CD4-positive, alpha-beta T cell treated with Interferon gamma for 1 hour (primary cell): ENCODE measurements around the gene CMTM3.
"Not testable (repeated sequence)": the region's sequence is repeated elsewhere in the genome, so short reads cannot be mapped to it uniquely, and the experiment has no call there.

Experiments used
- DNase-seq: peaks from one replicate; pipeline ENCODE4 v3.0.0-alpha.2; 2020

The CMTM3 gene

DNA sequence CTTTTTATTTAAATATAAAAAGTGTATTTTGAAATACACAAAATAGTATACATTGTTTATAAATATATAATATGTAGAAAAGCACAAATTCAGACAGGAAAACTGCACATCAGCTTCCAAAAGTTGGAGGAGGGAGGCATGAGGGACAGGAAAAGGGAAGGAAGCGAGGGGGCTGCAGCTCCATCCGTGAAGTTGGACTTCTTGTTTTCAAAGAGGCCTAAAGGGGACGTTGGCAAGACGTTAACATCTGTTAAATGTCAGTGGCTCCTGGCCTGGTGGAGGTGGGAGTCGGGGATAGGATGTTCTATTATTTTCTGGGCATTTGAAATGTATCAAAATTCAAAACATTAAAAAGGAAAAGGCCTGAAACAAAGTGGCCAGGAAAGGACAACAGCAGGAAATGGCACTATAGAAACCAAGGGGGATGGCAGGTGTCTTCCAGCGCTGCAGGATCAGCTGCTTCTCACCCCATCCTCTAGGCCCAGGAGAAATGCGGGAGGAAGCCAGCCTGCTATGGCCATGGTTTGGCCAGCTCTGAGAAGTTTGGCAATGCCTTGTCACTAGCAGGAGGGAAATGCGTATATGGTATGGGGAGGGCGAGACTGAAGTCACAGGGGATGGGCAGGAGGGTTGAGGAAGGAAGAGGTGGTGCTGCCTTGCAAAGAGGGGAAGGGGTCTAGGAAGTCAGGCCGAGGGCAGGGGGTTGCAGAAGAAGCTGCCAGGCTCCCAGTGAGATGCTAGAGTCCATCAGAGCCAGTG lies 18.8 kb upstream of the CMTM3 start:
- no peak for DNase-seq

DNA sequence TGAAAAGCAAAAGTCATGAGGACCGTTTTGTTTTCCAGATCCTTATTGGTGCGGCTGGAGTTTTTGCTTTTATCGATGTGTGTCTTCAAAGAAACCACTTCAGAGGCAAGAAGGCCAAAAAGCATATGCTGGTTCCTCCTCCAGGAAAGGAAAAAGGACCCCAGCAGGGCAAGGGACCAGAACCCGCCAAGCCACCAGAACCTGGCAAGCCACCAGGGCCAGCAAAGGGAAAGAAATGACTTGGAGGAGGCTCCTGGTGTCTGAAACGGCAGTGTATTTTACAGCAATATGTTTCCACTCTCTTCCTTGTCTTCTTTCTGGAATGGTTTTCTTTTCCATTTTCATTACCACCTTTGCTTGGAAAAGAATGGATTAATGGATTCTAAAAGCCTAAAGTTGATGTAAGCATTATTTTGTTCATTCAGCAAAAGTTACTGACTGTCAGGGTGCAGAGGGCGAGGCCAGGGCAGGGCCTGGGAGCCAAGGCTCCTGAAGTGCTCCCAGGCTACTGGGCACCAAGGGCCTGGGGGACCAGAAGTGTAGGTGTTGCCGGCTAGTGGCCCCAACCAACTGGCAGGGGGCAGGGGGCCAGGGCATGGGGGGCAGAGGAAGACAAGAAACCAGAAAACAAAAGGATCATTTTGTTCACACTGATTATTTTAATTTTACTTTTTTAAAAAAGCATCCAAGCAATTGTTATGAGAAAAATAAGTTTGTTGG lies 16.5 kb upstream of the CMTM3 start:
- no peak for DNase-seq

DNA sequence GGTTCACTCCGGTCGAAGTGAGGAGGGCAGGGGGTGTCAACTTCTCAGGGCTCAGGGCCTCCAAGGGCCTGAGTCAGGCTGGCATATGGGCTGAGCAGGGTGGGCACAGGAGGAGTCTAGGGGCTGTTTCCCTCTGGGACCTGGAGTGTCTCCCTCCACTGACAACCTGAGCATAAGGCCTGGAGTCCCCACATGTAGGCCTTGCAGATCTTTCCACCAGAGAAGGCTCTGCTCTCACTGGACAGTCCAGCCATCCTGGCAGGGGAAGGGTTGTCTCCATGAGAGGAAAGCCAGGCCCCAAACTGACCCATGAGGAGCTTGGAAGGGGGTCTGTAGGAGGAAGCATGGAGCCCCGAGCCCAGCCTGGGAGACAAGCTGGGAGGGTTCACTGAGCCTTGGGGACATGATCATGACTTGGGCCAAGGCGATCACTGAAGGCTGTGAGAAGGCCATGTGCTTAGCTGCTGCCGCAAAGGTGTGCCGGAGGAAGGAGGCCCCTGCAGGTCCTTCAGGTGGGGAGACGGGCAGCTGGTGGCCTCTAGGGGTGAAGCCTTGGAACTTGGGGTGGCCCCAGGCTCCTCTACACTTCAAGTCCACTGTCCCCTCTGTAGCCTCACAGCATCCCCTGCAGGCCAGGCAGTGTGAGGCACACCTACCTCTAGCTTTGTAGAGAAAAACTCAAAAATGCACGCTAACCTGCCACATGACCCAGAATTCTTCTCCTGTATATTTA lies 15.4 kb upstream of the CMTM3 start:
- peak; percentile 80 for DNase-seq

DNA sequence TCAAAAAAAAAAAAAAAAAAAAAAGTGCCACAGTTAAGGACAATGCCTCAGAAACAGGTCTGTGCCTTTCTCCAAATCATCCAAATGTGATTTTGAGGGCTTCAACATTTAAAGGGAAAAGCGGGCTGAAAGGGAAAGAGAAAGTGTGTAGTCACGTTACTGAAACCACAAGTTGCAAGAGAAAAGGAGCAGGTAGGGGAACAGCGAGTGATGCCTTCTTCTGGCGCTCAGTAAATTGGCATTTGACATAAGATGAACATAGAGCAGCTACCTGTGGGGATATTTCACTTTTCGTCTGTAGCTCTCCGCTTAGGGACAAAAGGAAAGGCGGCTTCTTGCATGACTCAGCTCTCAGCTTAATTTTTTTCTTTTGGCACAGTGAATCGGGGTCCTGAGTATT lies 14.2 kb upstream of the CMTM3 start:
- DNase-seq: no peak

DNA sequence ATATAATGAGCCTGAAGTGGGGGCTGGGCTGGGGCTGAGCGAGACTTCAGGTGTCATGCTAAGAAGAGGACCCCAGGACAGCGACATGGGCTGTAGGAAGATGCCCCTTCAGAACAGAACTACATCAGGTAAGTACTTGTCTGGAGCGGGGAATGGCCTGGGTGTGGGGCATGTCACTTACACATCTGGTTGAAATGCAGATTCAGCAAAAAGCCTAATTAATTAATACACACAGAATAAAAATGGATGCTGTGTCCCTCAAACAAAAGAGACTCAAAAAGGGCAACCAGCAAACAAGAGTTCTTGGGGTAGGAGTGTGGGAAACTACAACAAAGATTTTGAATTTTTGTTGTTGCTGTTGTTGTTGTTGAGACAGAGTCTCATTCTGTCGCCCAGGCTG lies 13.5 kb upstream of the CMTM3 start:
- DNase-seq: no peak

DNA sequence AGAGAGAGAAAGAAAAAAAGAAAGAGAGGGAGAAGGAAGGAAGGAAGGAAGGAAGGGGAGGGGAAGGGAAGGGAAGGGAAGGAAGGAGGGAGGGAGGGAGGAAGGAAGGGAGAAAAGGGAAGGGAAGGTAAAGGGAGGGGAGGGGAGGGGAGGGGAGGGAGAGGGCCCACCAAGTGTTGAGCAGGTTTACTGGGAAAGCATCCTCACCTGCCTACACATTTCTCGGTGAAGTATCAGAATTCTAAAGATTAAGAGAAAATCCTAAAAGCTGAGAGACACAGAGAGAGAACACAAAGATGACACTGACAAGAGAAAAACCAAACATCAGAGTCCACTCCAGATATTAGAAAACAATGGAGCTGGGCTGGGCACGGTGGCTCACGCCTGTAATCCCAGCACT lies 12.3 kb upstream of the CMTM3 start:
- no peak for DNase-seq

DNA sequence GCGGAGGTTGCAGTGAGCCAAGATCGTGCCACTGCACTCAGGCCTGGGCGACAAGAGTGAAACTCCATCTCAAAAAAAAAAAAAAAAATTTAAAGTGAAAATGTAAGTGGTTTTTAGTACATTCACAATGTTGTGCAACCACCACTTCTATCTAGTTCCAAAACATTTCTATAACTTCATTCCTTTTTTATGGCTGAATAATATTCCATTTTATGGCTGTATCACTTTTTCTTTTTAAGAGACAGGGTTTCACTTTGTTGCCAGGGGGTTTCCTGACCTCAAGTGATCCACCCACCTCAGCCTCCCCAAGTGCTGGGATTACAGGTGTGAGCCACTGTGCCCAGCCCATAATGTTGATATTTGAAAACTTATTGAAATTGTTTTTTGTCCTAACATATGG lies 11.7 kb upstream of the CMTM3 start:
- no peak for DNase-seq

DNA sequence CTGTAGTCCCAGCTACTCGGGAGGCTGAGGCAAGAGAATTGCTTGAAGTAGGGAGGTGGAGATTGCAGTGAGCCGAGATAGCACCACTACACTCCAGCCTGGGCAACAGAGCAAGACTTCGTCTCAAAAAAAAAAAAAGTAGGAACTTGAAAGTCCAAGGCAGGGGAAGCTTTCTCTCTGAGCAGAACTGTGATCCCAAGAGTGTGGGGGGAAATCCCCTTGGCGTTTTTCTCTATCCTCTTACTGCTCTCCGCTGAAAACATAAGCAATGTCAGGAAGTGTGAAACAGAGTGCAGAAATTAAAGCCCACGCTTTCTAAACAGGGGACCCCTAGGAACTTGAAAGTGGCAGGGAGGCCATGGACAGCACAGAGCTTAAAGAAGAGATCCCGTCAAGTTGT lies 9.8 kb upstream of the CMTM3 start:
- no peak for DNase-seq

DNA sequence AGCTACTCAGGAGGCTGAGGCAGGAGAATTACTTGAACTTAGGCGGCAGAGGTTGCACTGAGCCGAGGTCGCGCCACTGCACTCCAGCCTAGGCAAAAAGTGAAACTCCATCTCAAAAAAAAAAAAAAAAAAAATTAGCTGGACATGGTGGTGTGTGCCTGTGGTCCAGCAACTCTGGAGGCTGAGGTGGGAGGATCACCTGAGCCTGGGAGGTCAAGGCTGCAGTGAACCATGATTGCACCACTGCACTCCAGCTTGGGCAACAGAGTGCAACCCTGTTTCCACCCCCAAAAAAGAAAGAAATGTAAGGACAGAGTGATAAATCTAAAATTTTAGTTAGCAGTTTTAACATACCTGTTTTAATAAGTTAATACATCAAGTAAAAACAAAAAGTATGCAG lies 7.9 kb upstream of the CMTM3 start:
- not testable (repeated sequence) for DNase-seq

DNA sequence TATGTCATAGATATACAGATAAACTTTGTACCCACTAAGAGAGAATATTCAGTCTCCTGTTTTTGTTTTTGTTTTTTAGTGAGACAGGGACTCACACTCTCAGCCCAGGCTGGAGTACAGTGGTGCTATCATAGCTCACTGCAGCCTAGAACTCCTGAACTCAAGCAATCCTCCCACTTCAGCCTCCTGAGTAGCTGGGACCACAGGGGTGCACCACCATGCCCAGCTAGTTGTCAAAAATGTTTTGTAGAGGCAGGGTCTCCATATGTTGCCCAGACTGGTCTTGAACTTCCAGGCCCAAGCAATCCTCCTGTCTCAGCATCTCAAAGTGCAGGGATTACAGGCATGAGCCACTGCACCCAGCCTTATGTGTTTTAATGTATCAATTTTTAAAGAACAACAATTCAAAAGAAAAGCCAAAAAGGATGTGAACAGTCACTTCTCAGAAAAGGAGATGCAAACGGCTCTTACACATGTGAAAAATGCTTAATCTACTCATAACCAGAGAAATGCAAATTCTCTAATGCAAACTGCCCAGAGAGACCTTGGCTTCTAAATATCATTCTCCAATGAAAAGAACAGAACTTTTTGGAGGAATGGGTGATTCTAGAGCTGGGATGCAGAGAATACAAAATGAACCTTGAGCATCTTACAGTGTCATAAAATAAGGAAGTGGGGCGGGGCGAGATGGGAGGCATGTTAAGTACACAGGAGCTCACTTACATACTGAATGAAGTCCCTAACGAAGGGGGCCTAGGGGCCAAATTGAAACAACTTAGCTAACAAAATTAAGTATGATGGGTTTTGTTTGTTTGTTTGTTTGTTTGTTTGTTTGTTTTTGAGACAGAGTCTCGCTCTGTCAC lies 7.3 kb upstream of the CMTM3 start:
- no peak for DNase-seq

DNA sequence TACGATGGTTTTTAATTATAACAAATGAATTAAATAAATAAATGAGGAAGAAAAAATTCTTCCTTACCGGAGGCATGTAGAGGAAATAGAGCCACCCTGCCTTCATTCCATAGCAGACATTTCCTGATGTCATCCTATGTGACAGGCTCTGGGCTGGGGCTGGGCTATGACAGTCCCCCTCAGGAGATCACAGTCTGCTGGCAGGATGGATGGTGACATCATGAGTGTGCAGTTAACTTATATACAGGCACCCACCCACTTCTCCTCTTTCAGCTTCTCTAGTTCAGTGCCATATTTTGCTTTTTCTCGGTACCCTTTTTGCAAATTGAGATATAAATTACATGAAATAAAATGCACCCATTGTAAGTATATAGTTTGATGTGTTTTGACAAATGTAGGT lies 6.4 kb upstream of the CMTM3 start:
- DNase-seq: no peak

DNA sequence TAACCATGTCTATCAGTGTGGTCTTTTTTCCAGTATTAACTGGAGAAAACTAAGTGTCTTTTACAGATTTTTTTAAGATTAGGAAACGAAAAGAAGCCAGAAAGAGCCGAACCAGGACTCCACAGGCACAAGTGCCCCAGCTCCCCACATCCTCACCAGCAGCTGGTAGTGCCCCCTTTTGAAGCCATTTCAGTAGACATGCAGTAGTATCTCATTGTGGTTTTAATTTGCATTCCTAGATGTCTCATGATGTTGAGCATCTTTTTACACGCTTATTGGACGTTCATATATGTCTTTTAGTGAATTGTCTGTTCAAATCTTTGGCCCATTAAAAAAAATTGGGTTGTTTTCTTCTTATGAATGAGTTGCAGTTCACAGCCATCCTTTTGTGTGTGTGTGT lies 4.8 kb upstream of the CMTM3 start:
- no peak for DNase-seq

DNA sequence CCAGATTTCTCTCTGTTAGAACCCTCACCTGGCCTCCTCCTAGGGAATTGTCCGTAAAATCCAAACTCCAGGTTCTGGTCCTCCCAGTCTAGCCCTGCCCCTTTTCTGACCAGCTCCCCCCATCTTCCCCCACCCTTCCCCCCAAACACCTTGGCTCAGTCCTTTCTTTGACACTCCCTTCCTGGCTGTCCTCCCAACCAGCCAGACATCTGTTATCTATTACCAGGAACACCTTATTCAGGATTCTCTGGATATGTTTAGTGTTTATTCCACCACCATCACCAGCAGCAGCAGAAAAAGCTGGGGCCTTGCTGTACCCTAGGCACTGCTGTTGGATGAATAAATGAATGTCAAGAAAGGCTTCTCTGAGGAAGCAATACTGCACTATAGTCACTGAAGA lies 4.0 kb upstream of the CMTM3 start:
- no peak for DNase-seq

DNA sequence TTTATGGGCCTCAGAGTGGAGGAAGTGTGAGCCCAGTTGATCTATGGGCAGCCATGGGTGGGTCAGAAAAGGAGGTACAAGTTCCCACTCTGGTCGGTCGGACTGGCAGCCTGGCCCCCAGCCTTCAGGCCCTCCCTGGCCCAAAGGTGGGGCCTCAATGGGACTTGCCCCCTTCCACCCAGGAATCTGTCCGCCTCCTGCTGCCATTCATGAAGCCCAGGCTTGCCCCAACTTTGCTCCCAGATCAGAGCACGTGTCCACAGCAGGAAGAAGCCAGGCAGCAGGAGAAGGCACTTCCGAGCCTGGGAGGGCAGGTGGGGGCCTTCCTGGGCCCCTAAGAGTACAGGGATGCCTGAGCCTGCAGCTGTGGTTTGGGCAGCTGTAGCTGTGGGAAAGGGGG lies 3.0 kb upstream of the CMTM3 start:
- DNase-seq: no peak

DNA sequence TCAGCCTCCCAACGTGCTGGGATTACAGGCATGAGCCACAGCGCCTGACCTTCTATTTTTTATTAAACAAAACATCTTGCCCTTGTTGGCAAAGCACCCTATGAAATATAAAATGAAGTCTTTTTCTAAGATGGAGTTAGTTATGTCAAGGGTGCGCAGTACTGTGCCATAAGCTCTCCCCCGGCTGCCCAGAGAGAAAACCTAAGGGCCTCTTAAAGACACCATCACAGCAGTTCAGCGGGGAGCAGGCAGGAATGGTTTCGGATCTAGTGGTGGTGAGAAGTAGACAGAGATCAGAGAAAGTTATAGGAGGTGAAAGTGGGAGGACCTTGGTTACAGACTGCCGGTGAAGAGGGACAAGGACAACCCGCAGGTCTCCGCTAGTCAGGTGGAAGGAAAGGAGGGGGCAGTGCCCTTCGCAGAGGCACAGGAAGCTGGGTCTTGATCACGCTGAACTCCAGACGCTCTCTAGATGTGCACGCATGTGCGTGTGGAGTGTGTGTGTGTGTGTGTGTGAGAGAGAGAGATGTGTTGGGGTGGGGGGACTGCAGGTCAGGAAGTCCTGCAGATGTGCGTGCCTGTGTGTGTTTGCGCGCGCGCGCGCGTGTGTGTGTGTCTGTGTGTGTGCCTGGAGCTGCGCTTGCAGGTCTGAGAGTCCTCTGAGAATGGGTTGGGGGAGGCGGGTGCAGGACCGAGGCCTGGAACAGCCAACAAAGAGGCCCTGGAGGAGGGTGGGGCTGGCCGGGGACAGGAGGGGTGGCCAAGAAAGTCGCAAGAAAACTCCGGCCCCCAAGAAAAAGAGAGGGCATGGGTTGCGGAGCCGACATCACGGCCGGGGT lies 748 bp upstream of the CMTM3 start:
- peak; percentile 84 for DNase-seq

DNA sequence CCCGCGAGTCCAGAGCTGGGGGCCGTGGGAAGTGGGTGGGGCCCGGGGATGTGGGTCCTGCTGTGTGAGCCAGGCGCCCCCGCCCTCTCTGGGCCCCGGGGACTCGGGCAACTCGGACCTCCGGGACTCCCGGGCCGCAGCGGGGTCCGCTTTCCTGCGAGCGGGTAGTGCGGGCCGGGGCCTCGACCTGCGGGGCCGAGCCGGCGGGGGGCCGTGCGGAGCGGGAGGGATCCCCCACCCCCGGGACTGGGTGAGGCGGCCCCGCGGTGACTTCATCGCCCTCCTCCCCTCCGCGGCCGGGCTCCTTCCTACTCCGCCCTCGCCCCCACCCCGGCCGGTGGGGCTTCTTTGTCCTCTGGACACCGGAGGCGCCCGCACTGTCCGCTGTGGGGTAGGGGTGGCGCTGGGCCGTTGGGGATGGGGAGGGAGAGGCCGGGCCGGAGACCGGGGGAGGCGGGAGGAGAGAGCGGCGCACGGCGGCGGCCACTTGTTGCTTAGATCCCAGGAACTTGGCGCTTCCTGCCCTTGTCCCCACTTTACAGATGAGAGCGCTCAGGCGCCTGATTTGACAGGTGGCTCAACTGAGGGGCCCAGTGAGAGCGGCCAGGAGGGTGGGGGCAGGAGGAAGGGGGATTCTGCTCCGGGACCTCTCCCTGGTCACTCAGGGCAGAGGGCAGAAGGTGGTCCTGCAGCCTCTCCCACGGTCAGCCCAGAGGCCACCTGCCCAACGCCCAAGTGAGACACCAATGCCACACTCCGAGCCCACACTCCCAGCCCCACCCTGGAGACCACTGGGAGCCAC lies 874 bp downstream of the CMTM3 start:
- no peak for DNase-seq

DNA sequence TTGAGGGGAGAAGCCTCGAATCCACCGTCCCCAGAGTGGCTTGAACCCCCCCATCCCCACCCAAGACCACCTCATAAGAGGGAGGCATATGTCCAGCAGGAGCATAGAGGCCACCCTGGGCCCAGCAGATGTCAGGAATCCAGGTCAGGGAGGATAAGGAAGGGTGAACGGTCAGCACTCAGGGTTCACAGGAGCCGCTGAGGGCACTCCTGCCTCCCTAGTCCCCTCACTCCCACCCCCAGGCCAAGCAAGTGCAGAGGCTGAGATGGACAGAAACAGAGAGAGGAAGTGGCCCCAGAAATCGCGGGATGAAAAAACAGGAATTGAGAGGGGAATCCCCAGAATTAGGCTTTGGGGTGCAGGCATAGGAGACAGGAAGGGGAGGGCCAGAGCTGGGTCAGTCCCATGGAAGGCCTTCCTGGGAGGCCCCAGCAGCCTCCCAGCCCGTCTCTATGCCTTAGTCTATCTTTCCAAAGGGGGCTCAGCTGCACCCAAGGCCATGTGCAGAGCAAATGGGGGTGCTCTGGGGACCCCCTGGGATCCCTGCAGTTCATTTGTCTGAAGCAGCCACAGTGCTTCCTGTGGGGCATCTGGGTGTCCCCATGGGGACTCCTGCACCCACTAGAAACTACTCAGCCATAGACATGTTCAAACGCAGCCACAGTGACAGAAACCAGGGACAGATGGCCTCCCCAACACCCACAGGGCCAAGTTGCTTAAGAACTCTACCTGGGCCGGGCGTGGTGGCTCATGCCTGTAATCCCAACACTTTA lies 1.7 kb downstream of the CMTM3 start:
- DNase-seq: no peak

DNA sequence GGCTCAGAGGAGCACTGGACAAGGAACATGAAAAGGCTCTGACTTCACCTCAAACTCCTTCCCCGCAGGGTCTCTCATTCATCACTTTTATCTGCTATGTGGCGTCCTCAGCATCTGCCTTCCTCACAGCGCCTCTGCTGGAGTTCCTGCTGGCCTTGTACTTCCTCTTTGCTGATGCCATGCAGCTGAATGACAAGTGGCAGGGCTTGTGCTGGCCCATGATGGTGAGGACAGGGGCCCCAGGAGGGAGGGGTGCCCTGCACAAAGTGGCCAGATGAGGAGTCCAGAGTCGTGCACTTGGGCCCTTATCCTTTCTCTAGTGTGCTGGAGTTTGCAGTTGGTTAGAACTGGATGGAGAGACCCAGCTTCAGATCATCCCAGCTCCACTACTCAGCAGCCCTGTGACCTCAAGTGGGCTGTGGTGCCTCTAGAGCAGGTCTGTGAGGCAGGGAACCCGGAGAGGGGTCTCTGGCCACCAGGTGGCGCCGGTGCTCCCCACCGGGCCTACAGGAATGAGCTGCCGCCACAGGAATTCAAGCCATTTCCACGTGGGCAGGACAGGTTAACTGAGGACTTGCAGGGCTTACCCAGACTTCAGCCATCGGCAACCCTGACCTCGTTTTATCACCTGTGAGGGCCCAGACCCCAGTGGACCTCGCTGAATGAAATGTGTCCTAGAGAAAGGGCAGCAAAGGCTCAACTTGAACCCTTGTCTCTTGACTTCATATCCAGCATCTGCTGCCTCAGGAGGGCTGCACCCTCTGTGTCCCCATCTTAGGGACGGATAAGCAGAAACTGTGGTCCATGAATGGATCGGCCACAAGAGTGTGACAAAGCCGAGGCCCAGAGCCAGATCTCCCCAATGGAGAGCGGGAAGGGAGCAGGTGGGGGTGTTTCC lies 4.0 kb downstream of the CMTM3 start:
- peak; percentile 73 for DNase-seq

DNA sequence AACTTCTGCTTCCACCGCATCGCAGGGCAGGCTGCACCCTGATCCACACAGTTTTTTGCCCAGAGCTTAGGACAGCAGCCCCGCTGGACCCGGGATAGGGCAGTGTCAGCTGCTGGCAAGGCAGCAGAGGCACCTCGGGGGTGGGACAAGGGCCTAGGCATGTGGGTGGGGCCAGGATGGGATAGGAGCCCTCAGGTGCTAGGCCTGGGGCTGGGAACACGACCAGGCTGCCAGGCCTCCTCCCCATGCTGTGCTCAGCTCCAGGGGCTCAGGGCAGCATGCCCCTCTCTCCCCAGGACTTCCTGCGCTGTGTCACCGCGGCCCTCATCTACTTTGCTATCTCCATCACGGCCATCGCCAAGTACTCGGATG lies 4.6 kb downstream of the CMTM3 start:
- DNase-seq: no peak
